HG02840 (cell line): ENCODE measurements around the gene EEF1A2.
"Not testable (repeated sequence)": the region's sequence is repeated elsewhere in the genome, so short reads cannot be mapped to it uniquely, and the experiment has no call there.

Experiments used
- ATAC-seq: cut with Tn5 transposase; IDR thresholded peaks from one replicate; pipeline ENCODE4 v1.9.1; 2021; ENCODE audit warnings: mild to moderate bottlenecking, moderate library complexity, moderate number of reproducible peaks; ENCODE audit not compliant: unreplicated experiment, low FRiP score

Gene EEF1A2

DNA sequence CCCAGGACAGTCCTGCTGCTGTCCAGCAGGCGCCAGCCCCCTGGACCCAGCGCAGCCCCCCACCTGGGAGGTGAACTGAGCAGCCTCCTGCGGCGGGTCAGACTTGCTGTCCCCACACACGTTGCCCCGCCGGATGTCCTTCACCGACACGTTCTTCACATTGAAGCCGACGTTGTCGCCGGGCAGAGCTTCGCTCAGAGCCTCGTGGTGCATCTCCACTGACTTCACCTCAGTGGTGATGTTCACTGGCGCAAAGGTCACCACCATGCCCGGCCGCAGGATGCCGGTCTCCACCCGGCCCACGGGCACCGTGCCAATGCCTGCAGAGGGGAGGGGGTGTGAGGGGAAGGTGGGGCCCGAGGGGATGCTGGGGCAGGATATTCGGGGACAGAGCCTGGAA, 8.5 kb downstream of the EEF1A2 start:
- ATAC-seq: no peak

DNA sequence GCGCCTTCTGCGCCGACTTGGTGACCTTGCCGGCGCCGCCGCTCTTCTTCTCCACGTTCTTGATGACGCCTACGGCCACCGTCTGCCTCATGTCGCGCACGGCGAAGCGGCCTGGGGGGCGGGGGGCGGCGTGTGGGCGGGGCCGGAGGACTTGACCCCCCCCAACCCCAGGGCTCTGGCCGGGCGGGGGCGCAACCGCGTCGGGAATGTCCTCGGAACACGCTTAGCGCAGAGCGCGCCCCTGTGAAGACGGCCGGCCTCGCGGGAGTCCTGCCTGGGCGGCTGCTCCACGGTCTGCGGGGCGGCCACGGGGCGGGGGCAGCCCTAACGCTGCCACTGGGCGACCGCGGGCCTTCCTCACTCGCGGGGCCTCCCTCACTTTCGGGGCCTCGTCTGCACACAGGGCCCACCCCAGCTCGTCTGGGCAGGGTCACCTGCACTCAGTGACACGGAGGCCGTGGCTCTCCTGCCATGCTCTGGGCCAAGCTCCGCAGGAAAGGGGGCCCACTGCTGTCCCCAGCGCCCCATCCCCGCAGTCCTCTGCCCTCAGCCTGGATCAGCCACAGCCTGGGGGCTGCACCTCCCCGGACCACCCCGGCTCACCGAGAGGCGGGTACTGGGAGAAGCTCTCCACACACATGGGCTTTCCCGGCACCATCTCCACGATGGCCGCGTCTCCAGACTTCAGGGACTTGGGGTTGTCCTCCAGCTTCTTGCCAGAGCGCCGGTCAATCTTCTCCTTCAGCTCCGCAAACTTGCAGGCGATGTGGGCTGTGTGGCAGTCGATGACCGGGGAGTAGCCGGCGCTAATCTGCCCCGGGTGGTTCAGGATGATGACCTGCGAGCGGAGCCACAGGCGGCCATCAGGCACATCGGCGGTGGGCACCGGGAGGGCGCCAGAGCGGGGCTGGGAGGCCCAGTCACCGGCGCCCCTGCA, 10.3 kb downstream of the EEF1A2 start:
- no peak for ATAC-seq

DNA sequence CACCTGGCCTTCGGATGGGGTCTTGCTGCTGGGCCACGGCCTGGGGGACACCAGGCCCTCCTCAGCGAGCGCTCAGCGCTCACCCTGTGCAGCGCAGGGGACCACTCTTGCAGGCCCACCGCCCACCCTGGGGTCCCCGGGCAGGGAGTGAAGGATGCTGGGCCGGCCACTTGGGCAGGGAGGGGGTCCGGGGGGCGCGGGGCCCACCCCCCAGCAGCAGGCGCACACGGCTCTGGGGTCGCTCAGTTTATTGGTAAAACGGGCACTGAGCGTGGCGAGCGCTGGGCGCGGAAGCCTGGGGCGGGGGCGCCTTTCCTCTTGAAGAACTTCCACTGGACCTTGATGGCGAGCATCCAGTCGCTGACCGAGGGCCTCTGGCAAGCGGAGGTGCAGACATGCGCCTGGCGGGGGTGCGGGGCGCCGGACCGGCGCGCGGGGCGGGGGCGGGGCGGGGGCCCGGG, 11.1 kb downstream of the EEF1A2 start:
- ATAC-seq: no peak

DNA sequence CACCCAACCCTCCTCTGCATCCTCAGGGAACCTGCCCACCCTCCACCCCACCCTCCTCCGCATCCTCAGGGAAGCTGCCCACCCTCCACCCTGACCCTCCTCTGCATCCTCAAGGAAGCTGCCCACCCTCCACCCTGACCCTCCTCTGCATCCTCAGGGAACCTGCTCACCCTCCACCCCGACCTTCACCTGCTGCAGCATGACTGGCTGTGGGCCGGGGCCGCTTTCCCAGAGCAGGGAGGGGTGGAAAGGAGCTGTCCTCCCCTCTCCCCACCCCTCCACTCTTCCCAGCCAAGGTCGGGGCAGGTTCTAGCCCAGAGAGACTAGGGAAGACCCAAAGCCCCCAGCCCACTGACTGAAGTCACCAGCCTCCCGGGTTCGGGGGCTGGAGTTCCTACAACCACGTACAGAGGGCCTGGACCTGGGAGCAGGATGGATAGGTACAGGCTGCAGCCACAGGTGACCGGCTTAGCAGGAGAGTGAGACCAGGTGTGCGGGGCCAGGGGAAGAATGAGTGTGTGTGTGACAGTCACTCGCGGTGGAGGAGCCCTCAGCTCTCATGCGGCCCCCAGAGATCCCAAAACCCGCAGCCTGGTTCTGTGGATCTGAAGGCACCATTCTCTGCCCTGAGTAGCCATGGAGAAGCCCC, 11.6 kb downstream of the EEF1A2 start:
- no peak for ATAC-seq

DNA sequence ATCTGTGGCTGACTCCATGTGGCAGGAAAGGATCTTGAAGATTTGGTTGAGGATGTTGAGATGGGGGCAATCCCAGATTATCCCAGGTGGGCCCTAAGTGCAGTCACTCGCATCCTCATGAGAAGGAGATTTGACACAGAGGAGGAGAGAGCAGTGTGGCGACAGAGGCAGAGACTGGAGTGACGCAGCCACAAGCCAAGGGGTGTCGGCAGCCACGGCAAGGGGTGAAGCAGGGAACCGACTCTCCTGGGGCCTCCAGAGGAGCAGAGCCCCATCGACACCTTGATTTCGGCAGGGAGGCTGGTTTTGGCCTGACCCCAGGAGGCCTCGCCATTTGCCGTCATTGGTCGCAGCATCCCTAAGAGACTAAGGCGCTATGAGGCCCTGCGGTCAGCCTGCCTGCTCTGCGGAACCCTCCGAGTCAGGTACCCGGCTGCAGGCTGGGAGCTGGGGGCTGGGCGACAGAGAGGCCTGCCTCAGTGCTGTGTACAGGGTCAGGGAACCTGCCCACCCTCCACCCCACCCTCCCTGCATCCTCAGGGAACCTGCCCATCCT, 12.5 kb downstream of the EEF1A2 start:
- no peak for ATAC-seq

DNA sequence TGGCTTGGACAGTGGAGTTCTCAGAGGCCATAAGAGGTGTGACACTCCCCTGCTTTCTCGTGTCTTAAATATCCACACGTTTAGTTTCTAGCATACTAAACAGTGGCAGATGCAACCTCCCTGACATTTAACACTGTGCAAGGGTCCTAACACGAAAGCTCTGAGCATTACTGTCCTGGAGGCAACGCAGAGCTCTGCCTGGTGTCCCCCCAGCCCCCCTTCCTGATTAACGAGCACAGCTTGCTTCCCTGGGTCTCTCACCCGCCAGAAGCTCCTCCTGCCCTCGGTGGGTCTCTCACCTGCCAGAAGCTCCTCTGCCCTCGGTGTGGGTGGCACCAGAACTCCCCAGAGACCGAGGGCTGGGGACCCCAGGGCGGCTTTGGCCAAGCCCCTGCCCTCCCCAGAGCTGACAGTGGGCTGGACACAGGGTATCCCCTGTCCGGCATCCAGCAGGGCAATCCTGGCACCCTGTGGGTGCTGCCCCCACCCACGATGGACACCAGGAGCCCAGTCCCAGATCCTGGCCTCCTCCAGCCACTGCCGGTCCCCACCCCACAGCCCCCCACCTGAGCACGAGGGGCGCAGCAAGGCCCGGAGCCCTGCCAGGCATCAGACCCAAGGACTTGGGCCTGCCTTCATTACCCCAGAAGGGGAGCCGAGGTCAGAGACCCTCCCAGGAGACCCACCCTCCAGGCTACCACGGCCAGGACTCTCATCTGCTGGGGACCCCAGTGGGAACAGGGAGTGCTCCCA, 14.1 kb downstream of the EEF1A2 start:
- no peak for ATAC-seq

DNA sequence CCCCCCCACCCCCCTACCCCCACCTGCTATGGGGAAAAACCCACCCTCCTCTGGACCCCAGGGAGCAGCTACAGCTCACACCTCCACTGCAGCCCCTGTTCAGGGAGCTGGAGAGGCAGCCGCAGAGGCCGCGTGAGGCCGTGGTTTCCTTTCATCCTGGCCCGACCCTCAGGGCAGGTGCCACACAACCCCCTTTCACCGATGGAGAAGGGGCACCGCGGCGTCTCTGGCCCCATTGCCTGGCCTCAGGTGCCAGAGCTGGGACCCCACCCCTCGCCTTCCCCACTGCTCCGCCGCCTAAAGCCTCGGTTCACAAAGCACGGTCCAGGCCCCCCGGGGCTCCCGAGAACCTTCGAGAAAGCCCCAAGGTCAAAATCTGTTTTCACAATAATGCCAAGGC, 14.6 kb downstream of the EEF1A2 start:
- ATAC-seq: no peak

DNA sequence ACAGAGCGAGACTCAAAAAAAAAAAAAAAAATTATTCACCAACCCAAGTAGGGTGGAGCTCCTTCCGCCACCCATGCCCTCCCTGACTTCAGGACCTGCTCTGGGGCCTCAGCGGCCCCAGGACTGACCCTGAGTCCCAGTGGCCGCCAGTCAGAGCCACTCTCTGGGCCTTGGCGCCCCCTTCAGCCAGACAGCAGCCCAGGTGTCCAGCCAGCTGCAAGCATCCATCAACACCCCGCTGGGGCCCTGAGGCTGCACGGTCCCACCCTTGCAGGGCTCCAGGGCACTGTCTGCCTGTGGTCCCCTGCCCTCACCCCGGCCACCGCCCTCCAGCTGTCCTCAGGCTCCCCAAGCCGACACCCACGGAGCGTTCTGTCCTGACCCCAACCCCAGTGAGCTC, 15.0 kb downstream of the EEF1A2 start:
- no peak for ATAC-seq

DNA sequence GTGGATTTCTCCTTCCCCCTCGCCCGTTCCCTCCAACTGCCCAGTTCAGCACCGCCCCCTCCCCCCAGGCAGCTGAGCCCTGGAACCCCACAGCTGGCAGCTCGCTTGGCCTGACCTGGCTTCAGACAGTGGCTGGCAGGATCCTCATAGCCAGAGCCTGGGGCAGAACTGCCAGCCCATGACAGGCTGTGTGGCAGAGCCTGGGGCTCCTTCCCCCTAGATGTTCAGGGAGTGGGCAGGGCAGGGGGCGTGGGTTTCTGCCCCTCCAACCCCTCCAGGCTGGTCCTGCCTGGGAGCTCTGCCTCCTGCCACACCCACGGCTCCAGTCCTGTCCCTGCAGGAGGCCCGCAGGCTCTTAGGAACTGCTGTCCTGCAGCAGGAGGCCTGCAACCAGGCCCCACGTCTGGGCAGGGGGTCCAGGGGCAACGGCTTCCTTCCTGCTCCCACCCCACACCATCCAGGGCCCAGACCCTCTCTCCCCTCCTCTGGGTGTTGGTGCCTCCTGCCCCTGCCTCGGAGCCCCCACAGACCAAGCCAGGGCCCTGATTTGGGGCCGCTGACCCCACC, 16.8 kb downstream of the EEF1A2 start:
- no peak for ATAC-seq

DNA sequence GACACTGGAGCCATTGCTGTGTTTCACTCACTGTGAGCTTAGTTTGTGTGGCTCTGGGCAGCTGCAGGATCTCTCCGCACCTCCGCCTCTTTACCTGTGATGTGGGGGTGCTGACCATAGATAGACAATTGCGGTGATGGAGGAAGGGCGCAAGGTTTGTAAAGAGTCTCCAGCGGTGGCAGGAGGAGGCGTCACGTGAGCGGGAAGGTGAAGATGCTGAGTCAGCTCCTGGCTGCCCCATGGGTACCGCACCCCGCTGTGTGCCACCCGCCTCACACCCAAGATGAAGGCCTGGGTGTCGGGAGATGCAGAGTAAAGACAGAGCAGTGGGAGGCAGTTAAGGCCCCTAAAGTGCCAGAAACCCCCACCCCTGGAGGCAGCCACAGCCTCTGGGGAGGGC, 17.4 kb downstream of the EEF1A2 start:
- no peak for ATAC-seq

DNA sequence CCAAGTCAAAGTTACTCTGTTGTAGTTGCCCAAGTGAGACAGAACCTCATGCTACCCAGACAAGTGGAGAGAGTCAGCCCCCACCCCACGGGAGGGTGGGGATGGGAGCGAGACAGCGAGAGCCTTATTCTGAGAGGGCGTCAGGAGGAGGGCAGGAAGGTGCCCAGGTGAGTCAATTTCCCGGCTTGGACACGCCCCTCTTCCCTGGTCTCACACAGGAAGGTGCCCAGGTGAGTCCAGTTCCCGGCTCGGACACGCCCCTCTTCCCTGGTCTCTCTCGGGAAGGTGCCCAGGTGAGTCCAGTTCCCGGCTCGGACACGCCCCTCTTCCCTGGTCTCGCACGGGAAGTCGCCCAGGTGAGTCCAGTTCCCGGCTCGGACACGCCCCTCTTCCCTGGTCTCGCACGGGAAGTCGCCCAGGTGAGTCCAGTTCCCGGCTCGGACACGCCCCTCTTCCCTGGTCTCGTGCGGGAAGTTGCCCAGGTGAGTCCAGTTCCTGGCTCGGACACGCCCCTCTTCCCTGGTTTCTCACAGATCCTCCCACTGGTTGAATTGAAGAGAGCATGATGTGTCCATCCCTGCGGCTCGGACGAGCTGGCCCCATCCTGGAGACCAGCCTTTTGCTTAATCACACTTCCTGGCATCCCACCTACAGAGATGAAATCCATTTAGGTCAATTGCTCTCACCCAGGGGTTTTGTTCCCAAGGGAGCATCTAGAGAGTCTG, 19.0 kb downstream of the EEF1A2 start:
- not testable (repeated sequence) for ATAC-seq

DNA sequence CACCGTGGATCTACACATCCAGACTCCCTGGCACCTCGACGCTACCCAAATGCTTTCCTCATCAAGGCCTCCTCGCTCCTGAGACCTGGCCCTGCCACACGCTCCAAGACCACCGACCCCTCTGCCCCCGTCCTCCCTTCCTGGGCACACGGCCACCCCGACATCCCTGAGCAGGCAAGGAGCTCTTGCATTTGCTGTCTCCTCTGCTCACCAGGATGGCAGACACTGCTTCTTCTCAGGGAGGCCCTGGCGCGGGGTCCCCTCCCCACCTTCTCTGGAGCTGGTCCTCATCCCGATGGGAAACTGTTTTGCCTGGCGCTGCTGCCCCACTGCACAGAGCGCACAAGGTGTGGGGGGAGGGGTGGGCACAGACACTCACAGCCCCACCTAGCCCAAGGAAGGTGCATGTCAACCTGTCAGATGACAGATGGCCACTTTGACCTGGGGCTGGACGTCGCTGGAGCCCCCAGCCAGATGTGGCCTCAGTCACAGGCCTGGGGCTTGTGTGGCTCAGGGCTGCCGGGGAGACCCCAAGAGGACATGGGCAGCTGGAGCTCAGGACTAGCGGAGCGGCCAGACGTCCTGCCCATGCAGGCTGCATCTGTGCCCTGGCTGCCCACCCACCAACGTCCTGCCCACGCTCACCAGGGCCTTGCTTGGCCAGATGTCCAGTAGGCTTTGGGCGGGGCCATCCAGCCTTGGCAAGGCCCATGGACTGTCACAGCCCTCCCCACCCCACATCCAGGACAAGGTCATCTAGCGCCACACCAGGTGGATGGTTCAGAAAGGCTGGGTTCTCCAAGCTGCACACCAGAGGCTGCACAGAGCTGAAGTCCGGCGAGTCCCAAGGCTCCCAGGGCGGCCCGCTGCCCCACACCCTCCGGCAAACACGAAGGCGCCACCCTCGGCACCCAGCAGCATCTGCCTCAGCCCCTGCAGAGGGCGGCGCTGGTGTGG, 20.3 kb downstream of the EEF1A2 start:
- ATAC-seq: no peak

DNA sequence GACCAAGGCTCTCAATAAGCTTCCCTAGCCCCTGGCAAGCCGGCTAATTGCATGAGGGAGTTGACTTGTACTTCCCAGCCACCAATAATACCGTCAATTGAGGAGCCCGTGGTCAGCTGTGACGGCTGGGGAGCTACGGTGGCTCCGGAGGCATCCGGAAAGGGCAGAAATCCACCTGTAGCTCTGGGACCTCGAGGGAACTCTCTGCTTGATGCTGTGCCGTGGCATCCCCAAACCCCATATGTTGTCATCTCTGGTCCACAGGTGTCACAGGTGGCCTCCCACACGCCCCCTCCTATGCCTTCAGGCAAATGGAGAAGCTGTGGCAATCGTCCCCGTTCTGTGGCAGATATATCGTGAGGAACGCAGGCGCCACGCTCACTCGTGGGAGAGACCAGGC, 20.9 kb downstream of the EEF1A2 start:
- ATAC-seq: no peak

DNA sequence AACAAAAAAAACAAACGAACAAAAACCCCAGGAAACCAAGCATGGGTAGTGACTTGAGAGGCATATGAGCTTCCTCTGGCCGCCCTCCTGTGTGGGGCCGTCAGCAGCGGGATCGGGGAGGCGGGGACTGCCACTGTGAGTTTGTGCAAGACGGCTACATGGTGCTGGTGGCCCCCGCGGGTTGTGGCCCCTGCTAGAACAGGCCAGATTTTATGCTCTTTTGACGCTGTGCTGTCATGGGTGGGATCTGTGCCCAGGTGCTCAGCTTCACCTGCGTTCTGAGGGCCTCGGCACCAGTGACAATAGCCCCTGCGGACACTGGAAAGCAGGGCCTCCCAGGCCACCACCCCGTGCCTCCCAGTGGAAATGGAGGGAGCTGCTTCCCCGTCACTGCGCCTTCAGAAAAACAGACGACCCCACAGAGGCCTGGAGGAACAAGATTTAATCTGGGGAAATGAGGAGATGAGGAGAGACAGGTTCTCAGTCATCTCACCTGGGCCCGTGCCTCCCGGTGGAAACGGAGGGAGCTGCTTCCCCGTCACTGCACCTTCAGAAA, 21.7 kb downstream of the EEF1A2 start:
- no peak for ATAC-seq

DNA sequence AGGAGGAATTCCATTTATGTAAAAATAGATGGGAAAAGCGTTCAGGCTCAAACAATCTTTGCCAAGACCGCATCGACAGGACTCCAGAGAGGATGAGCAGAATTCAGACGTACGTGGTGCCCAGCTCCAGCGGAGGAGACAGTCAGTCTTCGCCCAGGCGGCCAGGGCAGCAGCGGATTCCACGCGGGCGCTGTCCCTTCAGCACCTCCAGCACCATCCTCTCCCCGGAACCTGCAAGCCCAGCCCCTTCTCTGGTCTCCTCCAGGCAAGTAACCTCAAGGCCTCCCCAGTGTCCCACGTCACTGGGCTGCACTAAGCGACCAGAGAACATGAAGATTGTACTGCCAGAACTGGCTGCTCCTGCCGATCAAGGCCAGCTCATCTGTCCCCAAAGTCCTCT, 23.7 kb downstream of the EEF1A2 start:
- no peak for ATAC-seq

DNA sequence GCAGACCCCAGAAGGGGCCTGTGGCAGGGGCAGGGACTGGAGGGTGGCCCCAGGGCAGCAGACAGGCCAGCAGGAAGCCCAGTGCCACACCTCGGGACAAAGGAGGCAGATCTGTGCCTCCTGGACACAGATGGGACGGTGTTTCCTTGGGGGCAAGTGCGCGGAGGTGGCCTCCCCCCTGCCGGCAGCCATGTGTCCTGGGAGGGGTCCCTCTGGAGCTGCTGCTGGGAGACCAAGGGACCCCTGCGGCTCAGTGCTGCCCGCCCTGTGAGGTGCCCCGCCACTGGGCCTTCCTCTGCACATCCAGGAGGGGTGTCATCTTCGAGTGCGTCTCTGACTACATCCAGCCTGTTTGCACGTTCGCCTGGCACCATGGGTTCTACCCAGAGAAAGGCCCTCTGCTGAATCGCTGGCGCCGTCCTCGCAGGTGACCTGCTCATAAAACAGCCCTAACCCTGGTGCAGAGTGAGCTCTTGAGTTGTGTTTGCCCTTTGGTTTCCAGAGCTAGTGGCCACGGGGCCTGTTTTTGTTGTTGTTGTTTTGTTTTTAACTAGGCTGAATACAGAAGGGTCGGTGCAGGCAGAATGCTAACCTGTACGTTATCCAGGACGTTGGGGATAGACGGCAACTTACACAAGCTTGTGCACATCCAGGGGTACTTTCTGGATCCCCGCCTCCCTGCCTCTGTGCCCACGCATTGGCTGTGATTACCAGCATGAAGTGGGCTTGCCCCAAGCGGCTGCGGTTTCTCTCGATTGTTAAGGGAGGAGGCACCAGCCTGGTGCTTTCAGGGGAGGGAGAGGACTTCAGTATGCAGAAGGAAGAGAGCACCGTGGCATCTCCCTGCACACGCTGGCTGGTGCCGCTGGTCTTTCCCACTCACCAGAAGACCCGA, 25.1 kb downstream of the EEF1A2 start:
- no peak for ATAC-seq

DNA sequence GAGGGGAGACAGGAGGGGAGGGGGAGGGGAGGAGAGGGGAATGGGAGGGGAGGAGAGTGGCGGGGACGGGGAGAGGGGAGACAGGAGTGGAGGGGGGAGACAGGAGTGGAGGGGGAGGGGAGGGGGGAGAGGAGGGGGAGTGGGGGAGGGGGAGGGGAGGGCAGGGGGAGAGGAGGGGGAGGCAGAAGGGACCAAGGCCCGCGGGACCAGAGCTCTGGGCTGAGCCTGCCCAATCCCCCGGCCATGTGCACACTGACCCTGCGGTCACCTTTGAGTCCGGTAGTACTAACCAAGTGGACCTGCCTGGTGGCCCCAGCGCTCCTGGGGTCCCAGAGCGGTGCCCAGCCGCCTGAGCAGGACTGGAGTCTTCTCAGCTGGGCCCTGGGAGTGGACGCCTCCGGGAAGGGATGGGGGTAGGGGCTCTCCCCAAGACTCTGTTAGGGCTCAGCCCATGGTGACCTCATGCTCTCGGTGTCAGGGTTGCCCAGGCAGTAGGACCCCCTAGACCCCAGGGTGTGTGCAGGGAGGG, 26.0 kb downstream of the EEF1A2 start:
- no peak for ATAC-seq
